LHCN-M2 (cell line): ENCODE results near the gene EIF3C. TPM values are rescaled to one million over a fixed set of nuclear protein-coding genes. Genes with fewer than 3 reads are reported as not detected.
"Not testable (repeated sequence)": the region's sequence is repeated elsewhere in the genome, so short reads cannot be mapped to it uniquely, and the experiment has no call there.

Experiments
- DNase-seq: peaks from one replicate; pipeline ENCODE4 v3.0.0-alpha.2; 2012; ENCODE audit warnings: low read depth
- polyA plus RNA-seq: library from polyadenylated mRNA; unstranded; fragments of >200 nt; gene quantifications from one replicate; pipeline ENCODE4 v1.2.1, GENCODE V29; 2012; ENCODE audit warnings: missing spikeins
- total RNA-seq: library from RNA; depleted of rRNA; stranded (reverse); fragments of >200 nt; gene quantifications from 2 replicates; pipeline ENCODE4 v1.2.3, GENCODE V29; 2014; rRNA removed

The EIF3C gene, protein sequence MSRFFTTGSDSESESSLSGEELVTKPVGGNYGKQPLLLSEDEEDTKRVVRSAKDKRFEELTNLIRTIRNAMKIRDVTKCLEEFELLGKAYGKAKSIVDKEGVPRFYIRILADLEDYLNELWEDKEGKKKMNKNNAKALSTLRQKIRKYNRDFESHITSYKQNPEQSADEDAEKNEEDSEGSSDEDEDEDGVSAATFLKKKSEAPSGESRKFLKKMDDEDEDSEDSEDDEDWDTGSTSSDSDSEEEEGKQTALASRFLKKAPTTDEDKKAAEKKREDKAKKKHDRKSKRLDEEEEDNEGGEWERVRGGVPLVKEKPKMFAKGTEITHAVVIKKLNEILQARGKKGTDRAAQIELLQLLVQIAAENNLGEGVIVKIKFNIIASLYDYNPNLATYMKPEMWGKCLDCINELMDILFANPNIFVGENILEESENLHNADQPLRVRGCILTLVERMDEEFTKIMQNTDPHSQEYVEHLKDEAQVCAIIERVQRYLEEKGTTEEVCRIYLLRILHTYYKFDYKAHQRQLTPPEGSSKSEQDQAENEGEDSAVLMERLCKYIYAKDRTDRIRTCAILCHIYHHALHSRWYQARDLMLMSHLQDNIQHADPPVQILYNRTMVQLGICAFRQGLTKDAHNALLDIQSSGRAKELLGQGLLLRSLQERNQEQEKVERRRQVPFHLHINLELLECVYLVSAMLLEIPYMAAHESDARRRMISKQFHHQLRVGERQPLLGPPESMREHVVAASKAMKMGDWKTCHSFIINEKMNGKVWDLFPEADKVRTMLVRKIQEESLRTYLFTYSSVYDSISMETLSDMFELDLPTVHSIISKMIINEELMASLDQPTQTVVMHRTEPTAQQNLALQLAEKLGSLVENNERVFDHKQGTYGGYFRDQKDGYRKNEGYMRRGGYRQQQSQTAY
- 108 and 119 TPM in 2 replicates for total RNA-seq
- polyA plus RNA-seq, result 489 TPM

DNA sequence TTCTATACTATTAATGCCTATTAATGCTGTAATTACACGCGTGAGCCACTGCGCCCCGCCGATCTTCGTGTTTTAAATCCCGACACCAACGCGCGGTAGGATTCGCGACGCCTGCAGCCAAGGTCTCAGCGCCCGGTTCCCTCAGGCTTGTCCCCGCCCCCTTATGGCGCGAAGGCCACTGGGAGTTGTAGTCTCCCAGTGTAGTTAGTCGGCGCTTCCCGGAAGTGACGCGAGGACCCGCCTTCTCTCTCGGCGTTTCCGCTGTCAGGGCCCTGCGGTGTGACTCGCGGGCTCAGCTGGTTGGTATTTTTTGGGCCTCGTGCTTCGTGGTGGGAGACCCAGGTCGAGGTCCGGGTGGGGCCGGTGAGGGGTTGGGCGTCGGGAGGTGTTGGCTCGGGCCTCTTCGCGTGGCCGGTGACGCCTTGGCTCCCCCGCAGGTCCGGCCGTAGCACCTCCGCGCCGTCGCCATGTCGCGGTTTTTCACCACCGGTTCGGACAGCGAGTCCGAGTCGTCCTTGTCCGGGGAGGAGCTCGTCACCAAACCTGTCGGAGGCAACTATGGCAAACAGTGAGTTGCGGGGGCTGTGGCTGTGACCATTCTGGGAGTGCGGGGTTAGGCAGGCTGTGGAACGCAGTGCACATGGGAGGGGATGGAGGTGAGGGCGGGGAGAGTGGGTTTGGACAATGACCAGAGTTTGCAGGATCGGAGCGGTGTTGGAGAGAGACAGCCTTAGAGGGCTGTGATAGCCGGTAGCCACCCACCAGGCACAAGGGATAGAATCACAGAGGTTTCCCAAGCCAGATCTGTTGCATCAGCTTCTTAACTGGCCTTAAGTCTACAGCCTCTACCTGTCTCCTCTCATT lies at the start of gene EIF3C:
Gene EIF3C (plus strand): TSS at position 245 of the 864 bp plus-strand sequence. CDS start 223 bp downstream, at position 468.
- not testable (repeated sequence) for DNase-seq

DNA sequence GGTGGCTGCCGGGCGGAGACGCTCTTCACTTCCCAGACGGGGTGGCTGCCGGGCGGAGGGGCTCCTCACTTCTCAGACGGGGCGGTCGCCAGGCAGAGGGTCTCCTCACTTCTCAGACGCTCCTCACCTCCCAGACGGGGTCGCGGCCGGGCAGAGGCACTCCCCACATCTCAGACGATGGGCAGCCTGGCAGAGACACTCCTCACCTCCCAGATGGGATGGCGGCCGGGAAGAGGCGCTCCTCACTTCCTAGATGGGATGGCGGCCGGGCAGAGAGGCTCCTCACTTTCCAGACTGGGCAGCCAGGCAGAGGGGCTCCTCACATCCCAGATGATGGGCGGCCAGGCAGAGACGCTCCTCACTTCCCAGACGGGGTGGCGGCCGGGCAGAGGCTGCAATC lies 45.0 kb upstream of the EIF3C start:
- DNase-seq, result not testable (repeated sequence)

DNA sequence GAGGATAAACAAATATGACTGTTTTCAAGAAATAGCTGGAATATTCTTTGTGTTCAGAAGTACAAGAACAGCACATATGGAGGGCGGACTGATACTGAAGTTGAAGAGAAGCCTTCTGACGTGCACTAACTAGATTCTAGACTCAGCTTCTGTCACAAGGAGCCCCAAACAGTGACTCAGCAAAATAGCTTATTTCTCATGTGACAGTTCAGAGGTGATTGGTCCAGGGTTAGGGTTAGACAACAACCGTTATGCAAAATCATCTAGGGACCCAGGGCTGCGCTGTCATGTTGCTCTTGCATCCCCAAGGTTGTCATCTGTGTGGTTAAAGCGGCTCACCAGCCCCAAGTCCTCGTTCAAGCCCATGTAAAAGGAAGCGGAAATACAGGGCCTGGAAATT lies 43.8 kb upstream of the EIF3C start:
- not testable (repeated sequence) for DNase-seq

DNA sequence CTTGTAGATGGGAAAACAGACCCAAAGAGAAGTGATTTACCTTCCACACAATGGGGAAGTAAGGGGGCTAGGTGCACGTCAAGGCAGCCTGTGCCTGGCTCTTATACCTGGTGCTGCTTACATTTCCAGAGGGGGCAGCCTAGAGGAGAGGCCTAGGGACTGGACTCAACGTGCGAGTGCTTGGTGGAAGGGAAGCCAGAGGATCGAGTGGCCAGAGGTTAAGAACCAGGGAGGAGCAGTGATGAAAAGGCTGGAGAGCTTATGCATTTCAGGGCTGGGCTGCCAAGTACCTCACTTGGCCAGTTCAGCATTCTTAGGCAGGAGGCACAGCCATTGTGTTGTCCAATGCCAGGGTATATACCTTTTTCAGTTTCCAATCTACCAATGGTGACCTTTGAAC lies 43.1 kb upstream of the EIF3C start:
- DNase-seq, result not testable (repeated sequence)

DNA sequence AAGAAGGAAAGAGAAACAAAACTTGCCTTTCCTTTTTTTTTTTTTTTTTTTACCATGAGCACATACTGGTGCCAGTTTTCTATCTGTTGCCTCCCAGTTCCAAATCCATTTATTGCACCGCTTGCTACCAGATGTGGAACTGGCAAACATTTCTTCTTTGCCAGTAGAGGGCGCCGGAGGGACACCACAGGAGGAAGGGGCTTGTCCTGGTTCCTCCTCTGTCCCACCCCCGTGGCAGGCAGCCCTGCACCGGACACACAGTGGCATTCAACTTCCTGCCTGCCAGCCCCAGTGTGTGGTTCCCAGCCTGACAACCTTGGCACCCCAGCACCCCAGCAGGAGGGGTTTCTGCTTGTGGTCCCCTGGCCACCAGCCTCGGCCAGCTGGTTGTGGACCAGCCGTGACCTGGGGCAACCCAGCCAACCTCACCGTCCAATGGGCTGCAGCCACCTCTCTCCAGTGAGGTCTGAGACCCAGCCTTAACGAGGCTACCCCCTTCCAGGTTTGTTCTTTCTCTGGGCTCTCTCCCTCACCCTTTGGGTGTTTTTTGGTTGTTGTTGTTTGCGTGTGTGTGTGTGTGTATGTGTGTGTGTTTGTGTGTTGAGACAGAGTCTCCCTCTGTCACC lies 22.8 kb upstream of the EIF3C start:
- DNase-seq, result not testable (repeated sequence)

DNA sequence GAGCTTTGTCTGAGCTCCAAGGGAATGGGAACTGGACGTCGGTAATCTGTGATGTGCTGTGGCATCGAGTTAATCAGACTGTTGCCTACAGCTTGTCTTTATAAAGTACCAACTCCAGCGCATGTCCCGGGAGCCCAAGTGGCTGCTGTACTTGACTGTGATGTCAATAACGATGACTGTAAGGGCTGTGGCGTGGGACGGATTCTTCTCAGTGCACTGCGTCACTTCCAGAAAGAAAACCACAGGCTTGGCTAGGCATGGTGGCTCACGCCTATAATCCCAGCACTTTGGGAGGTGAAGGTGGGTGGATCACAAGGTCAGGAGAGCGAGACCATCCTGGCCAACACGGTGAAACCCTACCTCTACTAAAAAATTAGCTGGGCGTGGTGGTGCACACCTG lies 21.8 kb upstream of the EIF3C start:
- not testable (repeated sequence) for DNase-seq

DNA sequence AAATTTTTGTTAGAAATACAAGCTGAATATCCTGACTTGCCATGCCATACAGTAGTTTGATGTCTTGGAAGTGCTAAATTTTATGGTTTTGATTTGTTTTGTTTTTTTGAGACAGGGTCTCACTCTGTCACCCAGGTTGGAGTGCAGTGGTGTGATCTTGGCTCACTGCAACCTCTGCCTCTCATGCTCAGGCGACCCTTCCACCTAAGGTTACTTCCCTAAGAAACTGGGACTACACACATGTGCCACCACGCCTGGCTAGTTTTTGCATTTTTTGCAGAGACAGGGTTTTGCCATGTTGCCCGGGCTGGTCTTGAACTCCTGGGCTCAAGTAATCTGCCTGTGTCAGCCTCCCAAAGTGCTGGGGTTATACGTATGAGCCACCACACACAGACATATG lies 19.5 kb upstream of the EIF3C start:
- not testable (repeated sequence) for DNase-seq

DNA sequence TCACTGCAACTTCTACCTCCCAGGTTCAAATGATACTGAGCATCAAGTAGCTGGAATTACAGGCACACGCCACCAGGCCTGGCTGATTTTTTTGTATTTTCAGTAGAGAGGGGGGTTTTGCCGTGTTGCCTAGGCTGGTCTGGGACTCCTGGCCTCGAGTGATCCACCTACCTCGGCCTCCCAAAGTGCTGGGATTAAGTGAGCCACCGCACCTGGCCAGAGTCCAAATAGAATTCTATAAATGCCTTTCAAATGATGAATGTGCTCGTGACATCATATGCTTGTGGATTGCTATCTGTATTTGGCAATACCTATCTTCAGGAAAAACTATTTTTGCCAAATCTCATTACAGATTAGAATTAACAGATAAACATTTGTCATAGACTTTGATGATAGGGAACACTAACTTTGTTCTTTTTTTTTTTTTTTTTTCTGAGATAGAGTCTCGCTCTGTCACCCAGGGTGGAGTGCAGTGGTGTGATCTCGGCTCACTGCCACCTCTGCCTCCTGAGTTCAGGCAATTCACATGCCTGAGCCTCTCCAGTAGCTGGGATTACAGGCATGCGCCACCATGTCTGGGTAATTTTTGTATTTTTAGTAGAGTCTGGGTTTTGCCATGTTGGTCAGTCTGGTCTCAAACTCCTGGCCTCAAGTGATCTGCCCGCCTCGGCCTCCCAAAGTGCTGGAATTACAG lies 17.9 kb upstream of the EIF3C start:
- DNase-seq, result not testable (repeated sequence)

DNA sequence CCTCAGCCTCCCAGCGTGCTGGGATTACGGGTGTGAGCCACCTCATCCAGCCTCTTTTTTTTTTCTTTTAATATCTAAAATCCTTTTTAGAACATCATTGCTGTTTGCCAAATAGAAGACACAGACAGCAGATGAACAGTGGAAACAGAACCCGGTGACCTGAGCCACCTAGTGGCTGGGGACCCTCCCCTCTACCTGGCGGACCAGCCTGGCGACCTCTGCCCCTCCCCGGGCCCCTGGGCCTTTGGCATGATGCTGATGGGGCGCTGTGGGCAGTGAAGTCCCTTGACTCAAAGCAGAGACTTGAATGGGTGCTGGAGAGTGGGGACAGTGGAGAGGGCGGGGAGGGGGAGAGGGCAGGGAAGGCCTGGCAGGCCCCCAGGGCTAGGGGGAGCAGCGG lies 11.5 kb upstream of the EIF3C start:
- DNase-seq, result not testable (repeated sequence)

DNA sequence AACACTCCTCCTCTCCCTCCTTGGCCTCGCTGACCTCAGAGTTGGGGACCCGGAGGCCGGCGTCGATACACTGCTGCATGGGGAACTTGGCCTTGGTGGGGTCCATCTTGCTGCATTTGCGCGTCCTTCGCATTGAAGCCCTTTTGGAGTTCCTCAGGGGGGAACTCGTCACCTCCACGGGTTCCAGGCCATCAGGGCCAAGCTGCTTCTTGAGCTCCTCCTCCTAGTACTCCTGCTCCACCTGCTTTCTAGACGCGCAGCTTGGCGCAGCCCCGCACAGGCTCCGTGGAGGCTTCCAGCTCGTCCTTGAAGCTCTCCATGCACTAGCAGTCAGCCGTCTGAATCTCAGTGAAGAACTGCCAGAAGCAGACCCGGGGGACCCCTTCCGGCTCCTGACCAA lies 10.9 kb upstream of the EIF3C start:
- not testable (repeated sequence) for DNase-seq

DNA sequence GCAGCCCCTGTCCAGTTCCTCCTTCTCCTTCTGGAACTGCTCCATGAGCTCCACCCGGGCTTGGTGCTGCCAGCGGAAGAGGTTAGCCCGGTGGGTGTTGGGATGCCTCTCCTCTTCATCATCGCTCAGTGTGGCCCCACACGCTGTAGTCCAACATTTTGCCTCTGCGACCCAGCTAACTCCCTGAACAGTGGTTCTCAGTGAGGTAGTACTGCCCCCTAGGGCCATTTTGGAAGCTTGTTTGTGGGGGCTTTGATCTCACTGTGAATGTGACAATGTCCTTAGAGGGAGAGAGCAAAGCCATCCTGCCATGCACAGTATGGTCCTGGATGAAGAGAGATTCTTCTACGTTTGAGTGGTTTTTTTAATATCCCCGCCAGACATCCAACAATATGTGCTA lies 9.9 kb upstream of the EIF3C start:
- not testable (repeated sequence) for DNase-seq

DNA sequence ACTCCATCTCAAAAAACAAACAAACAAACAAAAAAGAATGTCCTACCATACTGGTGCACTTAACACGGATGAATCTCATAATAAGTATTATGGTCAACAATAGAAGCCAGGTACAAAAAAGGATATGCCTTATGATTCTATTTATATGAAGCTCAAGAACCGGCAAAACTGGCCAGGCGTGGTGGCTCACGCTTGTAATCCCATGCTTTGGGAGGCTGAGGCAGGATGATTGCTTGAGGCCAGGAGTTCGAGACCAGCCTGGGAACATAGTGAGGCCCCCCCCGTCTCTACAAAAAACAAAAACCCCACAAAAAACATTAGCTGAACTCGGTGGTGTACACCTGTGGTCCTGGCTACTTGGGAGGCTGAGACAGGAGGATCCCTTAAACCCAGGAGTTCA lies 7.0 kb upstream of the EIF3C start:
- DNase-seq, result not testable (repeated sequence)

DNA sequence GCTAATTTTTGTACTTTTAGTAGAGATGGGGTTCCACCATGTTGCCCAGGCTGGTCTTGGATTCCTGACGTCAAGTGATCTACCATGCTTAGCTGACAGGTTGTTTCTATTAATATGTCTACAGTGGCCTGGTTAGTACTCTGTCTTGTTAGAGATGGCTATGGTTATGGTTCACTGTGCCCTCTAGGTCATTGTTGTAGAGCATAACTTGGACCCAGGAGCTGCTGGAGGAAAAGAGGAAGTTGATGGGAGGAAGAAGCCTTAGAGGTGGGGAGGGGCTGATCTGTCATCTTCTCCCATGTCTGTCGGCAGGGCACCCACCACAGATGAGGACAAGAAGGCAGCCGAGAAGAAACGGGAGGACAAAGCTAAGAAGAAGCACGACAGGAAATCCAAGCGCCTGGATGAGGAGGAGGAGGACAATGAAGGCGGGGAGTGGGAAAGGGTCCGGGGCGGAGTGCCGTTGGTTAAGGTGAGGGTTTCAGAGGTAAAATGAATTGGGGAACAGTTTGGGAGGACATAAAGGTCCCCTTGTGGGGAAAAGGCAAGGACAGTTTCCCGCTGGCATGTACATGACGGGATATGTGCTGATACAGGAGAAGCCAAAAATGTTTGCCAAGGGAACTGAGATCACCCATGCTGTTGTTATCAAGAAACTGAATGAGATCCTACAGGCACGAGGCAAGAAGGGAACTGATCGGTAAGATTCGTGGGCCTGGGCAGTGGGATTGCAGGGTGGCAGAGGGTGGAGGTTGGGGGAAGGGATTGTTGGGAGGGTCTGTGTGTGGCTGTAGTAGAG lies 11.8 kb downstream of the EIF3C start:
- DNase-seq, result not testable (repeated sequence)

DNA sequence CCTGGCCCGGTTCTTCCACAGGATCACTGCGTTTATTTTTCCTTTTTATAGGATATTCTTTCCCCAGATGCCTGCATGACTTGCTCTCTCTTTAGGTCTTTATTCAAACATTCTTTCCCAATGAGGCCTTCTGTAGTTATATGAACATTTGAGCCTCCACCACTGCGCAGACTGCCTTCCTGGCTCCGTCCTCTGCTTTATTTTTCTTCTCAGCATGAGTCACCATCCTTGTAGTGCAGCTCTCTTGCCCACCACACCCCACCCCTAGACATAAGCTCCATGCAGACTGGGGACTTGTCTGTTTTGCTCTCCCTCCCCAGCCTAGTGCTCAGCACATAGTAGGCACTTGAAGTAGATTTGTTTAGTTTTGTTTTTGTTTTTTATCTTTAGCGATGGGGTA lies 20.0 kb downstream of the EIF3C start:
- not testable (repeated sequence) for DNase-seq

DNA sequence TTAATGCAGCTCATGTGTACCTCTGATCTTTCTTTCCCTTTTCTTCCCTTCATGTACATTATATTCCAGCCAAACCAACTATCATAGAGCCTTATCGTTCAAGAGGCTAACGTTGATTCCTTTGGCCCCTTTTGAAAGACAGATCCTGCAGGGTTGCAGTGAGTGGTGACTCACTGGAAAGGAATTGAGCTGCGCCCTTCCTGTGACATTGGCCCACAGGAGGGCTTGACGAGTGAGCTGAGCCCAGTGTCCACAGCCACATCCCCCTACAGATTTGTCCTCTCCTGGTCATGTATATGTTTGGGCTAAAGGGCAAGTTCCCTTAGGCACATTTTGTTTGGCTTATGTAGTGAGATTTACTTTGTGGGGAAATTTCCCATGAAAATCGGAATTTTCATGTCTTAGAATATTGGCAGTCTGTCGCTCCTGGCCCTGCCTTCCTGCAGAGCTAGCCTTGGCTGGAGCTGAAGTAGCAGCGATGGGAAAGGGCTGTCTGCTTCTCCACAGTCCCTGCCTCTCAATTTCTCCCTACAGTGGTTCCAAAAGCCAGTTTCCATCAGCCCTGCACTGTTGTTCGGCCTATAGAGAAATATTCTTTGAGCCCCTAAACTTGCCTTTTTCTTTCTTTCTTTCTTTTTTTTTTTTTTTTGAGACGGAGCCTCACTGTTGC lies 21.3 kb downstream of the EIF3C start:
- not testable (repeated sequence) for DNase-seq

DNA sequence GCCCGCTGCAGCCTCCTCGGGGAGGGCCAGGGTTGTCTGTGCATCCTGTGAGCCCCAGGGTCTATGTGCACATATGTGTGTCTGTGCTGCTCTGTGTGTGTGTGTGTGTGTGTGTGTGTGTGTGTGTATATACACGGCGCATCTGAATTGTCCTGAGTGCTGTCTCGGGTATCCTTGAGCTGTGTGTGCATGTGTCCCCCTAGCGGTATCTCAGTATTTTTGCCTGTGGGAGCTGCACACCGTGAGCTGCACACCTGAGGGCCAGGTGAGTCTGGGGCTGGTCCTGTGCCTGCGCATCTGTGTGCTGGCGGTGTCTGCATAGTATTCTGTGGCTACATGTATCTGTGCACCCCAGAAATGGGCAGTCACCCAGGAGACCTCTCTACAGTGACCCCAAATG lies 28.5 kb downstream of the EIF3C start:
- not testable (repeated sequence) for DNase-seq

DNA sequence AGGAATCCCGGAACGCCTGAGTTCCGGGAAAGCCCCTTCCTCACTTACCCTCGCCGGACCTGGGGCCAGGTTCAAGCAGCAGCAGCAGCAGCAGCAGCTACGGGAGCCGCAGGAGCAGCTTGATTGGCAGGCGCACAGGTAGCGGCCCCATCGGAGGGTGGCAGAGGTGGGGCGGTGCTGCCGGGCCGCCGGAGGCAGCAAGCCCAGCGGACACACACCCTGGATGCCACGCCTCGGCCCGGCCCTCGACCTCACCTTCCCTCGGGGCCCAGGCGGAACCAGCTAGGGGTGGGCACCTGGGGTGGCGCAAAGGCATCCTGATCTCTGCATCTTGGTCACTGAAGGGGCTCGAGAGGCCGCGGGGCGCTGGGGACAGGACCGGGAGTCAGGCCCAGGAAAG lies 29.4 kb downstream of the EIF3C start:
- DNase-seq, result not testable (repeated sequence)

DNA sequence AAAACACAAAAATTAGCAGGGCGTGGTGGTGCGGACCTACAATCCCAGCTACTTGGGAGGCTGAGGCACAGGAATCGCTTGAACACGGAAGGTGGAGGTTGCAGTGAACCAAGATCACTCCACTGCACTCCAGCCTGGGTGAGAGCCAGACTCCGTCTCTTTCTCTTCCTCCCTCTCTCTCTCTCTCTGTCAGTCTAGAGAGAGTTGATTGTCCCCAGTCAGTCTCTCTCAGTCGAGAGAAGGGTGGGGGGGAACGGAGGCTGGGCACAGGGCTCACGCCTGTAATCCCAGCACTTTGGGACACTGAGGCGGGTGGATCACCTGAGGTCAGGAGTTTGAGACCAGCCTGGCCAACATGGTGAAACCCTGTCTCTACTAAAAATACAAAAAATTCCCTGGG lies 30.0 kb downstream of the EIF3C start:
- DNase-seq, result not testable (repeated sequence)
